ENCODE measurements around the gene VASH1. TPM values are rescaled to one million over a fixed set of nuclear protein-coding genes. Genes with fewer than 3 reads are reported as not detected.

VASH1 gene
- total and polyA plus RNA-seq, 12 donors = 9.1 to 20.2 (median 13.4) TPM

GRCh38 chr14:76726551-76726970 lies 34.7 kb upstream of the VASH1 start:
- intact Hi-C loops (cut with DNase I) = loop anchor here in 1 of 10 donors (5.0 kb wide), 1 partner anchor 41 kb away; no protein-coding TSS in a partner anchor
- DNase-seq = peak in 1 of 2 donors; percentile 32
- 63 to 69% methylated on average over 11 of the region's 11 CpGs for WGBS, 2 donors
- peak in 7 of 8 donors; percentile 43 to 88 (median 70) for ATAC-seq
- peak overlapping the region; percentile 5 to 88 (median 76) for H3K27ac ChIP-seq
- H3K27me3 ChIP-seq = no peaks in the 10 kb centered on the region
- H3K4me1 ChIP-seq = peaks cover 0 to 74% (median 38%) of the 10 kb centered on the region in 9 donors
- H3K36me3 ChIP-seq = no peaks in the 10 kb centered on the region
- no peaks in the 10 kb centered on the region for H3K9me3 ChIP-seq
- TF ChIP-seq CTCF (IDR thresholded peaks at IDR 0.05) = no peak
- peak overlapping the region in 6 of 10 donors; percentile 3 to 35 (median 20) for H3K4me3 ChIP-seq

- no peaks in the 10 kb centered on the region for H3K36me3 ChIP-seq
- H3K27ac ChIP-seq = peak overlapping the region in 9 of 10 donors; percentile 57 to 88 (median 77)
- 44 to 56% methylated on average over 4 of the region's 4 CpGs for WGBS, 2 donors
- H3K4me1 ChIP-seq = peaks cover 0 to 66% (median 30%) of the 10 kb centered on the region in 9 donors
- H3K27me3 ChIP-seq = no peaks in the 10 kb centered on the region
- H3K4me3 ChIP-seq = peak overlapping the region in 1 of 10 donors; percentile 35
- H3K9me3 ChIP-seq = no peaks in the 10 kb centered on the region
- ATAC-seq (peak in 7 of 8 donors; percentile 16 to 65 (median 32)), DNase-seq (no peak)
- no peak for TF ChIP-seq CTCF (IDR thresholded peaks at IDR 0.05)
- intact Hi-C loops (cut with DNase I) = loop anchor here in 1 of 10 donors (5.0 kb wide), 1 partner anchor 40 kb away; no protein-coding TSS in a partner anchor
These were observed 33.9 kb upstream of the VASH1 start for GRCh38 chr14:76727384-76727783.

- DNase-seq = no peak
- 46 to 71% methylated on average over 1 of the region's 1 CpG for WGBS, 2 donors
- no peak for TF ChIP-seq CTCF (IDR thresholded peaks at IDR 0.05)
- Histone ChIP-seq H3K9me3 (no peaks in the 10 kb centered on the region), H3K36me3 (no peaks in the 10 kb centered on the region), H3K27ac (peak overlapping the region in 9 of 10 donors; percentile 48 to 88 (median 77)), H3K4me3 (no peak overlapping the region), H3K4me1 (peaks cover 0 to 61% (median 30%) of the 10 kb centered on the region in 9 donors), H3K27me3 (no peaks in the 10 kb centered on the region)
- intact Hi-C loops (cut with DNase I) = loop anchor here in 1 of 10 donors (5.0 kb wide), 1 partner anchor 39 kb away; no protein-coding TSS in a partner anchor
- peak in 2 of 8 donors; percentile 31 to 42 for ATAC-seq
These were observed 33.4 kb upstream of the VASH1 start for GRCh38 chr14:76727901-76728300.

- peak overlapping the region in 4 of 10 donors; percentile 22 to 88 (median 87) for H3K27ac ChIP-seq
- peaks cover 0 to 47% (median 23%) of the 10 kb centered on the region in 9 donors for H3K4me1 ChIP-seq
- ATAC-seq = no peak
- no peaks in the 10 kb centered on the region for H3K9me3 ChIP-seq
- no peaks in the 10 kb centered on the region for H3K36me3 ChIP-seq
- WGBS, 2 donors = 91 to 93% methylated on average over 2 of the region's 2 CpGs
- no peaks in the 10 kb centered on the region for H3K27me3 ChIP-seq
- no peak for TF ChIP-seq CTCF (IDR thresholded peaks at IDR 0.05)
- intact Hi-C loops (cut with DNase I) = loop anchor here in 1 of 10 donors (5.0 kb wide), 1 partner anchor 38 kb away; no protein-coding TSS in a partner anchor
- no peak for DNase-seq
- no peak overlapping the region for H3K4me3 ChIP-seq
These were observed 32.0 kb upstream of the VASH1 start for GRCh38 chr14:76729258-76729657.
